A673 (cell line): Measurements from ENCODE around the gene PNPLA3. TPM values are rescaled to one million over a fixed set of nuclear protein-coding genes. Genes with fewer than 3 reads are reported as not detected.

Experiments
- BruUV-seq: library from RNA; stranded (reverse); fragments of 400-500 nt; replicated peaks from 2 replicates; lab custom pipeline; 2021; lab: Mats Ljungman, UMichigan
- CTCF ChIA-PET: fragments of 300-600 bp; sonication (Branson Sonifier 250); formaldehyde crosslinking; loops from one replicate; lab custom pipeline; 2022; ENCODE audit warnings: antibody characterized with exemption; lab: Charles Lee
- POLR2A ChIA-PET: fragments of 300-600 bp; sonication (Branson Sonifier 250); formaldehyde crosslinking; loops from one replicate; lab custom pipeline; 2022; ENCODE audit warnings: antibody characterized with exemption; ENCODE audit not compliant: low non-redundant PET; lab: Charles Lee
- DNase-seq: peaks from one replicate; pipeline ENCODE4 v3.0.0-alpha.2; 2015; ENCODE audit warnings: low spot score
- H3K27ac ChIP-seq: fragments of 200-600 bp; sonication (generic); 2 replicates; pipeline ENCODE4 v1.5.1; 2016; ENCODE audit warnings: mixed run types, low read depth, mild to moderate bottlenecking, mixed read lengths, antibody characterized with exemption, low read length; ENCODE audit not compliant: poor library complexity, severe bottlenecking
- H3K27me3 ChIP-seq: fragments of 200-600 bp; sonication (generic); replicated peaks from 2 replicates; pipeline ENCODE4 v1.6.1; 2017; ENCODE audit warnings: mixed run types, low read depth, mild to moderate bottlenecking, mixed read lengths, antibody characterized with exemption, low read length; ENCODE audit not compliant: insufficient read depth, poor library complexity
- H3K36me3 ChIP-seq: fragments of 200-600 bp; sonication (generic); 2 replicates; pipeline ENCODE4 v1.6.1; 2016; ENCODE audit warnings: mixed run types, mild to moderate bottlenecking, mixed read lengths, antibody characterized with exemption, low read length; ENCODE audit not compliant: insufficient read depth, poor library complexity, severe bottlenecking
- H3K4me1 ChIP-seq: fragments of 200-600 bp; sonication (generic); 2 replicates; pipeline ENCODE4 v1.6.1; 2017; ENCODE audit warnings: mixed run types, mild to moderate bottlenecking, mixed read lengths, antibody characterized with exemption, low read length; ENCODE audit not compliant: insufficient read depth, poor library complexity, severe bottlenecking
- H3K4me3 ChIP-seq: fragments of 200-600 bp; sonication (generic); 2 replicates; pipeline ENCODE4 v1.5.1; 2016; ENCODE audit warnings: low read depth, mixed run types, mild to moderate bottlenecking, mixed read lengths, low read length; ENCODE audit not compliant: poor library complexity, severe bottlenecking
- H3K9me3 ChIP-seq: fragments of 200-600 bp; sonication (generic); 2 replicates; pipeline ENCODE4 v1.6.1; 2016; ENCODE audit warnings: mixed run types, low read depth, mild to moderate bottlenecking, mixed read lengths, antibody characterized with exemption, low read length; ENCODE audit not compliant: poor library complexity, severe bottlenecking
- EZH2 ChIP-seq: fragments of 200-600 bp; sonication (generic); IDR thresholded peaks from 2 replicates; pipeline ENCODE4 v1.6.1; 2017; ENCODE audit warnings: borderline replicate concordance, low read depth, mild to moderate bottlenecking, mixed read lengths, antibody characterized with exemption, low read length; ENCODE audit not compliant: poor library complexity, severe bottlenecking
- intact Hi-C: fragments of 100-400 bp; cut with micrococcal nuclease; formaldehyde crosslinking; loops from one replicate; pipeline ENCODE4 v1.10.0; 2022; ENCODE audit not compliant: unreplicated experiment
- total RNA-seq: library from RNA; stranded (reverse); gene quantifications from 2 replicates; pipeline ENCODE4 v1.2.3, GENCODE V29; 2021
- TF ChIP-seq, protein P1 (sequence below): fragments of 300-800, 200-600 bp; sonication (generic); conservative IDR thresholded peaks from 2 replicates; pipeline ENCODE4 v1.5.1; 2017; ENCODE audit warnings: low read depth, mild to moderate bottlenecking, antibody characterized with exemption, low read length, moderate library complexity, mixed read lengths

PNPLA3 gene
- total RNA-seq, 1 experiment from 2014 or later, result 11.8 TPM

- POLR2A ChIA-PET, result no interaction called here
- H3K4me1 ChIP-seq, result peaks cover 3% of the 10 kb centered on the region
- no peaks in the 10 kb centered on the region for H3K27me3 ChIP-seq
- TF ChIP-seq, protein P1, sequence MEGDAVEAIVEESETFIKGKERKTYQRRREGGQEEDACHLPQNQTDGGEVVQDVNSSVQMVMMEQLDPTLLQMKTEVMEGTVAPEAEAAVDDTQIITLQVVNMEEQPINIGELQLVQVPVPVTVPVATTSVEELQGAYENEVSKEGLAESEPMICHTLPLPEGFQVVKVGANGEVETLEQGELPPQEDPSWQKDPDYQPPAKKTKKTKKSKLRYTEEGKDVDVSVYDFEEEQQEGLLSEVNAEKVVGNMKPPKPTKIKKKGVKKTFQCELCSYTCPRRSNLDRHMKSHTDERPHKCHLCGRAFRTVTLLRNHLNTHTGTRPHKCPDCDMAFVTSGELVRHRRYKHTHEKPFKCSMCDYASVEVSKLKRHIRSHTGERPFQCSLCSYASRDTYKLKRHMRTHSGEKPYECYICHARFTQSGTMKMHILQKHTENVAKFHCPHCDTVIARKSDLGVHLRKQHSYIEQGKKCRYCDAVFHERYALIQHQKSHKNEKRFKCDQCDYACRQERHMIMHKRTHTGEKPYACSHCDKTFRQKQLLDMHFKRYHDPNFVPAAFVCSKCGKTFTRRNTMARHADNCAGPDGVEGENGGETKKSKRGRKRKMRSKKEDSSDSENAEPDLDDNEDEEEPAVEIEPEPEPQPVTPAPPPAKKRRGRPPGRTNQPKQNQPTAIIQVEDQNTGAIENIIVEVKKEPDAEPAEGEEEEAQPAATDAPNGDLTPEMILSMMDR, result no peak
- TF ChIP-seq EZH2, result no peak
- H3K4me3 ChIP-seq, result no peak overlapping the region
- peaks cover 59% of the 10 kb centered on the region for H3K36me3 ChIP-seq
- H3K27ac ChIP-seq, result no peak overlapping the region
- intact Hi-C loops, result loop anchor here (10.0 kb wide), 1 partner anchor 361 kb away; no protein-coding TSS in a partner anchor
- no peaks in the 10 kb centered on the region for H3K9me3 ChIP-seq
- no peak for DNase-seq
- no TSS peak for BruUV-seq
- CTCF ChIA-PET, result interaction anchor here (0.8 to 2.6 kb wide), 9 partner anchors 11 to 632 kb away, joined by 3 to 33 read pairs (median 4); no protein-coding TSS in a partner anchor
Measured at GRCh38 chr22:43994006-43994405, 70.4 kb downstream of the PNPLA3 start.

GRCh38 chr22:43994416-43994815 lies 70.8 kb downstream of the PNPLA3 start:
- no peak for TF ChIP-seq EZH2
- TF ChIP-seq, protein P1, result no peak
- Histone ChIP-seq H3K36me3 (peaks cover 58% of the 10 kb centered on the region), H3K4me1 (peaks cover 3% of the 10 kb centered on the region), H3K9me3 (no peaks in the 10 kb centered on the region), H3K27me3 (no peaks in the 10 kb centered on the region), H3K27ac (no peak overlapping the region), H3K4me3 (no peak overlapping the region)
- ChIA-PET POLR2A (no interaction called here), CTCF (interaction anchor here (1.6 to 2.6 kb wide), 2 partner anchors 20 to 631 kb away, joined by 3 to 33 read pairs; no protein-coding TSS in a partner anchor)
- no TSS peak for BruUV-seq
- no peak for DNase-seq
- intact Hi-C loops, result loop anchor here (10.0 kb wide), 1 partner anchor 360 kb away; no protein-coding TSS in a partner anchor

- no peak overlapping the region for H3K4me3 ChIP-seq
- H3K27me3 ChIP-seq, result no peaks in the 10 kb centered on the region
- TF ChIP-seq, protein P1, result no peak
- no peak for TF ChIP-seq EZH2
- H3K9me3 ChIP-seq, result no peaks in the 10 kb centered on the region
- no peak overlapping the region for H3K27ac ChIP-seq
- no TSS peak for BruUV-seq
- DNase-seq, result no peak
- intact Hi-C loops, result loop anchor here (5.0 to 10.0 kb wide), 2 partner anchors 87 to 360 kb away; no protein-coding TSS in a partner anchor
- CTCF ChIA-PET, result no interaction called here
- POLR2A ChIA-PET, result no interaction called here
- H3K4me1 ChIP-seq, result peaks cover 3% of the 10 kb centered on the region
- H3K36me3 ChIP-seq, result peaks cover 50% of the 10 kb centered on the region
Measured at GRCh38 chr22:43995057-43995685, 71.6 kb downstream of the PNPLA3 start.
